Vagina (tissue), 2 donors: ENCODE measurements around the gene ULK4. TPM values are rescaled to one million over a fixed set of nuclear protein-coding genes. Genes with fewer than 3 reads are reported as not detected.

Experiments used
- DNase-seq, 2 donors: peaks; one replicate each; pipeline ENCODE4 v3.0.0-alpha.2; 2017; ENCODE audit errors: extremely low spot score in 2 of 2
- H3K27ac ChIP-seq: fragments of 200-600 bp; sonication (generic); one replicate; pipeline ENCODE4 v1.5.1; 2019
- H3K27me3 ChIP-seq: fragments of 200-600 bp; sonication (generic); one replicate; pipeline ENCODE4 v1.5.1; 2019
- H3K36me3 ChIP-seq, 2 donors: fragments of 200-600 bp; sonication (generic); one replicate each; pipeline ENCODE4 v1.5.1; 2017 to 2019
- H3K4me1 ChIP-seq: fragments of 200-600 bp; sonication (generic); one replicate; pipeline ENCODE4 v1.5.1; 2019
- H3K4me3 ChIP-seq, 2 donors: fragments of 200-600 bp; sonication (generic); 1 replicate in 1 of 2; 2 replicates in 1 of 2; pipeline ENCODE4 v1.5.1; 2016 to 2019
- H3K9me3 ChIP-seq: fragments of 200-600 bp; sonication (generic); one replicate; pipeline ENCODE4 v1.5.1; 2019
- POLR2A ChIP-seq, 2 donors: fragments of 450-650 bp; IDR thresholded peaks; one replicate each; pipeline ENCODE4 v1.6.1; 2017; ENCODE audit warnings: antibody characterized with exemption in 2 of 2, mild to moderate bottlenecking in 2 of 2, moderate library complexity in 2 of 2
- POLR2AphosphoS5 ChIP-seq, 2 donors: sonication (generic); formaldehyde crosslinking; IDR thresholded peaks; one replicate each; pipeline ENCODE4 v1.9.0; 2017; ENCODE audit warnings: antibody characterized with exemption in 2 of 2, mild to moderate bottlenecking in 2 of 2, low read depth in 1 of 2; ENCODE audit not compliant: insufficient read depth in 1 of 2
- intact Hi-C: fragments of 100-400 bp; cut with DNase I; formaldehyde crosslinking; loops from one replicate; pipeline ENCODE4 v1.15.1; 2023
- total RNA-seq: library from RNA; depleted of rRNA; stranded (reverse); fragments of >200 nt; gene quantifications from one replicate; pipeline ENCODE4 v1.2.3, GENCODE V29; 2016
- TF ChIP-seq, protein P1 (sequence below), 3 experiments: fragments of 450-650 bp in 2 of 3; fragments of 200-600 bp in 1 of 3; sonication (generic) in 1 of 3; IDR thresholded peaks; one replicate each; pipeline ENCODE4 v1.5.1; 2017 to 2019; ENCODE audit warnings: antibody characterized with exemption in 3 of 3, mild to moderate bottlenecking in 2 of 3, moderate library complexity in 2 of 3

ULK4 gene
- total RNA-seq, 1 donor from 2014 or later = 24.1 TPM

DNA sequence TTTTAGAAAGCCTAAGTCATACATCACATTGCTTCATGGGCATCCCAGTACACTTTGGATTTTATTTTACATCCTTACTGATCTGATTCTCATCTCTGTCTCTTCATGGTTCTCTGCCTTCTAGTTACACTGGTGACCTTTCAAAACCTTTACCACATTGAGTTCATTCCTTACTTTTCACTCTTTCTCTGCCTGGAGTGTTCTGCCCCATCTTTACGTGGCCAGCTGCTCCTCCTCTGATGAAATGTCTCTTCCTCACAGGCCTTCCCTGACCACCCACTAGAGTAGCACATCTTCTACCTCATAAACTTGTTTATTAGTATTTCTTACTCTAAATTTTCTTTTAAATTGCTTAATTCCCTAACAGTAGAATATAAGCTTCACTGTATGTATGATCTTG, 744.9 kb downstream of the ULK4 start:
- TF ChIP-seq POLR2AphosphoS5 (IDR thresholded peaks at IDR 0.05; ENCODE audit: insufficient read depth in 1 of 2, low read depth in 1 of 2) = no peak
- no peak for TF ChIP-seq POLR2A (IDR thresholded peaks at IDR 0.05)
- TF ChIP-seq, protein P1, sequence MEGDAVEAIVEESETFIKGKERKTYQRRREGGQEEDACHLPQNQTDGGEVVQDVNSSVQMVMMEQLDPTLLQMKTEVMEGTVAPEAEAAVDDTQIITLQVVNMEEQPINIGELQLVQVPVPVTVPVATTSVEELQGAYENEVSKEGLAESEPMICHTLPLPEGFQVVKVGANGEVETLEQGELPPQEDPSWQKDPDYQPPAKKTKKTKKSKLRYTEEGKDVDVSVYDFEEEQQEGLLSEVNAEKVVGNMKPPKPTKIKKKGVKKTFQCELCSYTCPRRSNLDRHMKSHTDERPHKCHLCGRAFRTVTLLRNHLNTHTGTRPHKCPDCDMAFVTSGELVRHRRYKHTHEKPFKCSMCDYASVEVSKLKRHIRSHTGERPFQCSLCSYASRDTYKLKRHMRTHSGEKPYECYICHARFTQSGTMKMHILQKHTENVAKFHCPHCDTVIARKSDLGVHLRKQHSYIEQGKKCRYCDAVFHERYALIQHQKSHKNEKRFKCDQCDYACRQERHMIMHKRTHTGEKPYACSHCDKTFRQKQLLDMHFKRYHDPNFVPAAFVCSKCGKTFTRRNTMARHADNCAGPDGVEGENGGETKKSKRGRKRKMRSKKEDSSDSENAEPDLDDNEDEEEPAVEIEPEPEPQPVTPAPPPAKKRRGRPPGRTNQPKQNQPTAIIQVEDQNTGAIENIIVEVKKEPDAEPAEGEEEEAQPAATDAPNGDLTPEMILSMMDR (IDR thresholded peaks at IDR 0.05) = no peak
- H3K36me3 ChIP-seq = no peaks in the 10 kb centered on the region
- no peak for DNase-seq
- H3K4me3 ChIP-seq = no peak overlapping the region
- no peaks in the 10 kb centered on the region for H3K9me3 ChIP-seq
- no peak overlapping the region for H3K27ac ChIP-seq
- H3K27me3 ChIP-seq = no peaks in the 10 kb centered on the region
- intact Hi-C loops = no loop called here
- peaks cover 95% of the 10 kb centered on the region for H3K4me1 ChIP-seq

DNA sequence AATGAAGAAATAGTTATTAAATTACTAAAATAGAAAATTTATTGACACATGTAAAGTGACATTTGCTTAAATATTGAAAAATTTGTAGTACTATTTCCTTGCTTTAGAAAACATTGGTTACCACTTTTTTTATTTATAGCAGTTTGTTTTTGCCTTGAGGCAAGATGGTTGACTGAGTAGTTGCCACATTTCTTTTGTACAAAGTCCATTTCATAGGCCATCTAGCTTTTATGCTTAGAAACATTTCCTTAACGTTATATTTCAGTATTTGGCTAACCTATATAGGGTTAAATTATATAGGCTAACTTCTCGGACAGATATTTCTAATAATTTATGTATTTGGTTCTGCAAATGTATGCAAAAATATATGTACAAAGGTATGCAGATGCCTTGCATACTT, 745.5 kb downstream of the ULK4 start:
- no peak overlapping the region for H3K4me3 ChIP-seq
- H3K27ac ChIP-seq = no peak overlapping the region
- no peaks in the 10 kb centered on the region for H3K9me3 ChIP-seq
- peaks cover 95% of the 10 kb centered on the region for H3K4me1 ChIP-seq
- DNase-seq = no peak
- no peaks in the 10 kb centered on the region for H3K27me3 ChIP-seq
- H3K36me3 ChIP-seq = no peaks in the 10 kb centered on the region
- intact Hi-C loops = no loop called here
- TF ChIP-seq POLR2AphosphoS5 (IDR thresholded peaks at IDR 0.05; ENCODE audit: insufficient read depth in 1 of 2, low read depth in 1 of 2) (no peak), POLR2A (IDR thresholded peaks at IDR 0.05) (no peak)
- TF ChIP-seq, protein P1 (IDR thresholded peaks at IDR 0.05) = no peak

DNA sequence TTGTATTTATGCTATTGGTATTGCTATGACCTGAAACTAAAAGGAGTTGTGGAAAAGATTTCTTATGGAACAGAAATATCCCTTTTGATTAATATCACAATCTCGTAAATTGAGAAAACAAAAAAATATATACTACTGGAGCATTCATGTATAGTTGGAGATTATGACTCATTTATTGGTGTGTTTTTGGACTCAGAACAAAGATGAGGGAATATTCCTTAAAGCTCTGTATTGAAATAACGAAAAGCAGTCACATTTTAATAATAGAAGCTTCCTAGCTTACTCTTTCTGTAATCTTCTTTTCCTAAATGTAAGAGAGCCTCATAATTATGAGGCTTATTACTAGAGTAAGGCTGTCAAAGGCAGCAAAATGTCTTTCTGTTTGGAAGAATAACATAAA, 748.3 kb downstream of the ULK4 start:
- no peak for DNase-seq
- TF ChIP-seq POLR2AphosphoS5 (IDR thresholded peaks at IDR 0.05; ENCODE audit: insufficient read depth in 1 of 2, low read depth in 1 of 2) (no peak), POLR2A (IDR thresholded peaks at IDR 0.05) (no peak)
- TF ChIP-seq, protein P1 (IDR thresholded peaks at IDR 0.05) = no peak
- Histone ChIP-seq H3K27ac (no peak overlapping the region), H3K4me3 (no peak overlapping the region), H3K36me3 (no peaks in the 10 kb centered on the region), H3K4me1 (peaks cover 85% of the 10 kb centered on the region), H3K27me3 (no peaks in the 10 kb centered on the region), H3K9me3 (no peaks in the 10 kb centered on the region)
- intact Hi-C loops = no loop called here

DNA sequence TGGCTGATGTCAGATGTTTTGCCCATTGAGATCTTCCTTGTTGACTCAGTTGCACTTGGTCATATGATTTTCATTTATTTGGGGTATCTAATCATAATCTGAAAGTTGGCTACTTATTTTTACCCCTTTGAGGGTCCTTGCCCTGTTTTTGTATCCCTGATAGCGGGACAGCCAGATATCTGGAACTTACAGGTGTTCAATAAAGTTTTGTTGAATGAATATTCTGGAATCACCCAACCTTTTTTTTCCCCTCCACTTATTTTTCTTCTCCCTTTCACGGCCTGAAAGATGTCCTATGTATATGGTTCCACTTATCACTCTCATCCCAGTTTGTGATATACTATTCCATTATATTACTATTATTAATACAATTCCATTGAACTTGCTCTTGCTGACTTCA, 749.8 kb downstream of the ULK4 start:
- no peaks in the 10 kb centered on the region for H3K27me3 ChIP-seq
- H3K4me1 ChIP-seq = peaks cover 87% of the 10 kb centered on the region
- intact Hi-C loops = no loop called here

DNA sequence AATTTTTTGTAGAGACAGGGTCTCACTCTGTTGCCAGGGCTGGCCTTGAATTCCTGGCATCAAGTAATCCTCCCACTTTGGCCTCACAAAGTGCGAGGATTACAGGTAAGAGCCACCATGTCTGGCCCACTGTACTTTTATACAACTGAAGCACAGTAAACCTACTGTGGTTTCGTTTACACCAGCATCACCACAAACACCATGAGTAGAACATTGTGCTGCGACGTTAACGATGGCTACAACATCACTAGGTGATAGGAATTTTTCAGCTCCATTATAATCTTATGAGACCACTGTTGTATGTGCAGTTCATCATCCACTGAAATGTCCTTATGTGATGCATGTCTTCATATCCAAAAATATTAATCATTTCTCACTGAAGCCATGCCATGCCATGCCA, 750.9 kb downstream of the ULK4 start:
- intact Hi-C loops = no loop called here
- Histone ChIP-seq H3K4me3 (no peak overlapping the region), H3K27ac (no peak overlapping the region), H3K27me3 (no peaks in the 10 kb centered on the region), H3K4me1 (peaks cover 87% of the 10 kb centered on the region), H3K36me3 (no peaks in the 10 kb centered on the region), H3K9me3 (no peaks in the 10 kb centered on the region)
- no peak for DNase-seq
- TF ChIP-seq, protein P1 (IDR thresholded peaks at IDR 0.05) = no peak
- TF ChIP-seq POLR2AphosphoS5 (IDR thresholded peaks at IDR 0.05; ENCODE audit: insufficient read depth in 1 of 2, low read depth in 1 of 2) = no peak
- TF ChIP-seq POLR2A (IDR thresholded peaks at IDR 0.05) = no peak

More for the DNA sequence above, 749.8 kb downstream of the ULK4 start:
- TF ChIP-seq POLR2A (IDR thresholded peaks at IDR 0.05) = no peak
- TF ChIP-seq, protein P1 (IDR thresholded peaks at IDR 0.05) = no peak
- TF ChIP-seq POLR2AphosphoS5 (IDR thresholded peaks at IDR 0.05; ENCODE audit: insufficient read depth in 1 of 2, low read depth in 1 of 2) = no peak
- H3K9me3 ChIP-seq = no peaks in the 10 kb centered on the region
- H3K36me3 ChIP-seq = no peaks in the 10 kb centered on the region
- H3K27ac ChIP-seq = no peak overlapping the region
- no peak overlapping the region for H3K4me3 ChIP-seq
- no peak for DNase-seq
